Measurements from ENCODE around the gene NOLC1. TPM values are rescaled to one million over a fixed set of nuclear protein-coding genes. Genes with fewer than 3 reads are reported as not detected.

The NOLC1 gene
- polyA plus RNA-seq, 1 experiment, result 47.5 TPM

DNA sequence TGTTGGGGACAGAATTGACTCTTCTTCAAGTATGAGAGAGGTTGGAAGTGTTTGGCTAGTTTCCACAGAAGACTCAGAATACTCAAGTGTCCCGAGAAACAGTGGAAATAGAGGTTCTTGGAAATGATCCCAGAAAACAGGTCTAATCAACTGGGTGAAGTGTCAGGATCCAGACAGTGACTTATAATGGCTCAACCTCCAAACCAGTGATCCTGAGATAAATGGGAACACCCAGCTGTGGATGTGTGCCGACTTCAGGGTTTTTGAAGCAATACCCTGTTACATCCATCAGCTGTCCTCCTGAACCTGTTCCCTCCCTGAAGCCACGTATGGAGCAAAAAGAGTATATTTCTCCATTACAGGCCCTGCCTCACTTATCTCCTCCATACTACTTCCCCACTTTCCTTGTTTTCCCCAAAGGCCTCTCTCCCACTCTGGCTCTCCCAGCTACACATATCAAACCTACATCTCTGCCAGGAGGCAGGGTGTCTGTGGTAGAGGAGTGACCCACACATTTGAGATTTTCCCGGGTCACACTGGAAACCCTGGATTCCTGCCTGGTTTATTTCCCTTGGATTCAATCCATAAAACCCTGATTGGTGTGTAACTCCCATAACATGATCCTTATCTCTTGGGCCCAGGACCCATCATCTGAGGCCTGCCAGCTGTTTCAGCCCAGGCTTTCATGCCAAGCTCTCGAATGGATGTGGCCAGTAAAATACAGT lies 56.3 kb downstream of the NOLC1 start:
- DNase-seq (ENCODE audit: low read depth), result no peak
- TF ChIP-seq, protein P1, sequence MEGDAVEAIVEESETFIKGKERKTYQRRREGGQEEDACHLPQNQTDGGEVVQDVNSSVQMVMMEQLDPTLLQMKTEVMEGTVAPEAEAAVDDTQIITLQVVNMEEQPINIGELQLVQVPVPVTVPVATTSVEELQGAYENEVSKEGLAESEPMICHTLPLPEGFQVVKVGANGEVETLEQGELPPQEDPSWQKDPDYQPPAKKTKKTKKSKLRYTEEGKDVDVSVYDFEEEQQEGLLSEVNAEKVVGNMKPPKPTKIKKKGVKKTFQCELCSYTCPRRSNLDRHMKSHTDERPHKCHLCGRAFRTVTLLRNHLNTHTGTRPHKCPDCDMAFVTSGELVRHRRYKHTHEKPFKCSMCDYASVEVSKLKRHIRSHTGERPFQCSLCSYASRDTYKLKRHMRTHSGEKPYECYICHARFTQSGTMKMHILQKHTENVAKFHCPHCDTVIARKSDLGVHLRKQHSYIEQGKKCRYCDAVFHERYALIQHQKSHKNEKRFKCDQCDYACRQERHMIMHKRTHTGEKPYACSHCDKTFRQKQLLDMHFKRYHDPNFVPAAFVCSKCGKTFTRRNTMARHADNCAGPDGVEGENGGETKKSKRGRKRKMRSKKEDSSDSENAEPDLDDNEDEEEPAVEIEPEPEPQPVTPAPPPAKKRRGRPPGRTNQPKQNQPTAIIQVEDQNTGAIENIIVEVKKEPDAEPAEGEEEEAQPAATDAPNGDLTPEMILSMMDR (IDR thresholded peaks at IDR 0.05; ENCODE audit: insufficient read depth, low read depth, low read length), result no peak
- POLR2A ChIA-PET, result no interaction called here
- Histone ChIP-seq H3K27me3 (ENCODE audit: control insufficient read depth, insufficient read depth, low read length) (peaks cover 2% of the 10 kb centered on the region; the same call in 1 of the 2 replicates), H3K36me3 (ENCODE audit: control insufficient read depth, insufficient read depth, low read length) (no peaks in the 10 kb centered on the region), H3K4me3 (ENCODE audit: low read depth, low read length) (no peak overlapping the region)
- CTCF ChIA-PET, result interaction anchor here (0.8 kb wide), 1 partner anchor 144 kb away, joined by 3 read pairs; no protein-coding TSS in a partner anchor

DNA sequence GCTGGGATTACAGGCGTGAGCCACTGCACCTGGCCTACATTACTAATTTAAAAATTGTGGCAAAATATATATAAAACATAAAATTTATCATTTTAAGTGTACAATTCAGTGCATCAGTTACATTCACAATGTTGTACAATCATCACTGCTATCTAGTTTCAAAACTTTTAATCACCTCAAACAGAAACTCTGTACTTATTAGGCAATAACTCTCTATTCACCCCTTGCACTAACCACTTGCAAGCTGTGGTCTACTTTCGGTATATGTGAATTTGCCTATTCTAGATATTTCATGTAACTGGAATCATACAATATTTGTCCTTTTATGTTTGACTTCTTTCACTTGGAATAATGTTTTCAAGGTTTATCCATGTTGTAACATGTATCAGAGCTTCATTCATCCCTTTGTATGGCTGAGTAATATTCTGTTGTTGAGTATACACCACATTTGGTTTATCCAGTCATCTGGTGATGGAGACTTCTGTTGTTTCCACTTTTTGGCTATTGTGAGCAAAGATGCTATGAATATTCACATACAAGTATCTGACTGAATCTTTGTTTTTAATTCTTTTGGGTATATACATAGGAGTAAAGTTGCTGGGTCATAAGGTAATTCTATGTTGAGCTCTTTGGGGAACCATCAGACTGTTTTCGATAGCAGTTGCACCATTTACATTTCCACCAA lies 59.6 kb downstream of the NOLC1 start:
- ChIA-PET POLR2A (no interaction called here), CTCF (interaction anchor here (1.4 kb wide), 1 partner anchor 18 kb away, joined by 6 read pairs; no protein-coding TSS in a partner anchor)
- Histone ChIP-seq H3K27me3 (ENCODE audit: control insufficient read depth, insufficient read depth, low read length) (peaks cover 2% of the 10 kb centered on the region; the same call in 1 of the 2 replicates), H3K4me3 (ENCODE audit: low read depth, low read length) (no peak overlapping the region), H3K36me3 (ENCODE audit: control insufficient read depth, insufficient read depth, low read length) (no peaks in the 10 kb centered on the region)
- TF ChIP-seq, protein P1 (IDR thresholded peaks at IDR 0.05; ENCODE audit: insufficient read depth, low read depth, low read length), result no peak
- no peak for DNase-seq (ENCODE audit: low read depth)

Other genes with a start within 250 kb of the NOLC1 start
- 17.9 and 18.5 TPM in 2 replicates for gene ARMH3, start 96.2 kb upstream of the NOLC1 start, polyA plus RNA-seq (2011; rRNA removed)
- gene HPS6, start 87.0 kb upstream of the NOLC1 start, polyA plus RNA-seq (2011; rRNA removed), result 8.3 and 11.8 TPM in 2 replicates
- gene LDB1, start 32.0 kb upstream of the NOLC1 start, polyA plus RNA-seq (2011; rRNA removed), result 85.3 and 115 TPM in 2 replicates
- gene PPRC1, start 19.3 kb upstream of the NOLC1 start, polyA plus RNA-seq (2011; rRNA removed), result 11.0 and 17.3 TPM in 2 replicates
- gene ELOVL3, start 73.9 kb downstream of the NOLC1 start, polyA plus RNA-seq (2011; rRNA removed), result 0.34 and 0.43 TPM in 2 replicates
- gene PITX3, start 89.1 kb downstream of the NOLC1 start, polyA plus RNA-seq (2011; rRNA removed), result not detected in 2 replicates
- 19.0 and 28.4 TPM in 2 replicates for gene GBF1, start 93.1 kb downstream of the NOLC1 start, polyA plus RNA-seq (2011; rRNA removed)
- gene NFKB2, start 243.3 kb downstream of the NOLC1 start, polyA plus RNA-seq (2011; rRNA removed), result 17.8 and 31.3 TPM in 2 replicates

Data from BJ (cell line).